ENCODE data around the gene TRMU. TPM values are rescaled to one million over a fixed set of nuclear protein-coding genes. Genes with fewer than 3 reads are reported as not detected.

The TRMU gene
- total and polyA plus RNA-seq, 2 of the 4 experiments (the other 2 are of a cell fraction) = 19.0 to 36.4 TPM

DNA sequence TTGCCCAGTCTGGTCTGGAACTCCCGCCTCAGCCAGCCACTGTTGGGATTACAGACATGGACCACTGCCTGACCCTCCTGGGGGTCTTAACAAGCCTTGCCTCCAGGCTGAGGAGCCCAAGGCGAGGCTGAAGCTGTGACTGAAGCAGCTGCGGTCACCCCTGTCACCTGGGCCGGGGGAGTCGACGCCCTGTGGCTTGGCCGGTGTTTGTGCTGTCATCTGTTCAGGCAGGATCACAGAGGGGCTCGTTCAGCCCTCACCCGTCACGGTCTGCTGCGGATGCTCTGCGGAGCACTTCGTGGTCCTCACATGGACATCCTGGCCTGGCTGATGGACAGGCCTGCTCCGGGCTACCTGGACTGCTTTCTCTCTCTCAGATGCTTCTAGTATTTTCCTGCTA lies 23.8 kb downstream of the TRMU start:
- no peak overlapping the region for H2AFZ ChIP-seq (replicated peaks; ENCODE audit: low read length, poor library complexity)
- dilution Hi-C loops (cut with HindIII; ENCODE audit: low sequenced_read_pairs, unreplicated experiment) (no loop called here), in situ Hi-C loops (cut with MboI; ENCODE audit: low sequenced_read_pairs) (no loop called here), intact Hi-C loops (cut with micrococcal nuclease) (no loop called here)
- H4K20me1 ChIP-seq (ENCODE audit: insufficient read depth, low read length) = peaks cover 9% of the 10 kb centered on the region
- no peak overlapping the region for H2BK15ac ChIP-seq (ENCODE audit: low read depth, low read length)
- H4K5ac ChIP-seq (ENCODE audit: low read depth, low read length) = no peak overlapping the region
- no peak overlapping the region for H3K4ac ChIP-seq (ENCODE audit: low read depth, low read length)
- CTCF ChIA-PET = interaction anchor here (0.7 kb wide), 1 partner anchor 8 kb away, joined by 3 read pairs; no protein-coding TSS in a partner anchor
- no peak for ATAC-seq (ENCODE audit: low read depth)
- no peak overlapping the region for H3K27ac ChIP-seq (ENCODE audit: insufficient read depth, low read length)
- no peak overlapping the region for H3K23ac ChIP-seq (ENCODE audit: low read depth, low read length)
- DNase-seq = no peak
- no peak overlapping the region for H3K4me3 ChIP-seq (ENCODE audit: insufficient read depth, low read depth, low read length)
- BruUV-seq (replicated peaks) = no TSS peak
- POLR2A ChIA-PET (ENCODE audit: unreplicated experiment) = no interaction called here
- H3K56ac ChIP-seq (ENCODE audit: extremely low read depth, insufficient read depth, low read length) = no peak overlapping the region
- H3K36me3 ChIP-seq (ENCODE audit: control insufficient read depth, insufficient read depth, low read length) = peaks cover 23% of the 10 kb centered on the region; the same call in 1 of the 2 replicates
- H2BK20ac ChIP-seq (ENCODE audit: low read depth, low read length) = no peak overlapping the region
- 100% methylated on average over 1 of the region's 14 CpGs; no CpG with 5 or more reads in 1 of the 2 experiments for WGBS, 2 experiments (ENCODE audit: extremely low coverage in 2 of 2, insufficient read length in 1 of 2)
- no peak overlapping the region for H2AK9ac ChIP-seq (replicated peaks; ENCODE audit: low read depth, low read length, poor library complexity)
- H3K4me1 ChIP-seq (ENCODE audit: control insufficient read depth, insufficient read depth, low read length) = no peaks in the 10 kb centered on the region
- no peaks in the 10 kb centered on the region for H3K9me1 ChIP-seq (ENCODE audit: insufficient read depth, low read length)
- no peak overlapping the region for H2BK120ac ChIP-seq (ENCODE audit: low read depth, low read length)
- H3K9ac ChIP-seq (ENCODE audit: low read depth, low read length) = no peak overlapping the region
- H3K14ac ChIP-seq (replicated peaks; ENCODE audit: low read depth, low read length) = no peak overlapping the region
- no peak overlapping the region for H4K91ac ChIP-seq (ENCODE audit: insufficient read depth, low read depth, low read length)
- H2BK5ac ChIP-seq (ENCODE audit: low read depth, low read length, poor library complexity, severe bottlenecking) = no peak overlapping the region
- no peak overlapping the region for H3K4me2 ChIP-seq (ENCODE audit: low read depth, low read length)
- no peaks in the 10 kb centered on the region for H3K79me1 ChIP-seq (ENCODE audit: low read depth in 1 of 2, low read length in 2 of 2)
- no peak for TF ChIP-seq MXI1 (IDR thresholded peaks at IDR 0.05; ENCODE audit: borderline replicate concordance, low read depth, low read length)
- TF ChIP-seq MAZ (IDR thresholded peaks at IDR 0.05; ENCODE audit: borderline replicate concordance, low read depth, low read length) = no peak
- TF ChIP-seq, protein P1, sequence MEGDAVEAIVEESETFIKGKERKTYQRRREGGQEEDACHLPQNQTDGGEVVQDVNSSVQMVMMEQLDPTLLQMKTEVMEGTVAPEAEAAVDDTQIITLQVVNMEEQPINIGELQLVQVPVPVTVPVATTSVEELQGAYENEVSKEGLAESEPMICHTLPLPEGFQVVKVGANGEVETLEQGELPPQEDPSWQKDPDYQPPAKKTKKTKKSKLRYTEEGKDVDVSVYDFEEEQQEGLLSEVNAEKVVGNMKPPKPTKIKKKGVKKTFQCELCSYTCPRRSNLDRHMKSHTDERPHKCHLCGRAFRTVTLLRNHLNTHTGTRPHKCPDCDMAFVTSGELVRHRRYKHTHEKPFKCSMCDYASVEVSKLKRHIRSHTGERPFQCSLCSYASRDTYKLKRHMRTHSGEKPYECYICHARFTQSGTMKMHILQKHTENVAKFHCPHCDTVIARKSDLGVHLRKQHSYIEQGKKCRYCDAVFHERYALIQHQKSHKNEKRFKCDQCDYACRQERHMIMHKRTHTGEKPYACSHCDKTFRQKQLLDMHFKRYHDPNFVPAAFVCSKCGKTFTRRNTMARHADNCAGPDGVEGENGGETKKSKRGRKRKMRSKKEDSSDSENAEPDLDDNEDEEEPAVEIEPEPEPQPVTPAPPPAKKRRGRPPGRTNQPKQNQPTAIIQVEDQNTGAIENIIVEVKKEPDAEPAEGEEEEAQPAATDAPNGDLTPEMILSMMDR (conservative IDR thresholded peaks at IDR 0.05; ENCODE audit: low read depth, low read length) = no peak
- TF ChIP-seq FOS (IDR thresholded peaks at IDR 0.05; ENCODE audit: low read depth, low read length) = no peak
- TF ChIP-seq SMC3 (IDR thresholded peaks at IDR 0.05; ENCODE audit: low read depth, low read length) = no peak
- TF ChIP-seq CEBPB (IDR thresholded peaks at IDR 0.05; ENCODE audit: low read depth, low read length) = no peak
- no peak overlapping the region for H4K8ac ChIP-seq (ENCODE audit: low read depth in 2 of 2, low read length in 2 of 2)
- no peak overlapping the region for H3K18ac ChIP-seq (ENCODE audit: low read depth, low read length)
- H2AK5ac ChIP-seq (ENCODE audit: low read depth, low read length) = no peak overlapping the region
- no peaks in the 10 kb centered on the region for H3K9me3 ChIP-seq (ENCODE audit: control insufficient read depth, insufficient read depth, low read length)
- H3K27me3 ChIP-seq (ENCODE audit: control insufficient read depth, insufficient read depth, low read length) = peaks cover 5% of the 10 kb centered on the region; the same call in 1 of the 2 replicates
